MM.1S (cell line): ENCODE data around the gene TANC1.
"Not testable (repeated sequence)": the region's sequence is repeated elsewhere in the genome, so short reads cannot be mapped to it uniquely, and the experiment has no call there.

Experiments used
- CTCF ChIP-seq: fragments of 300-600 bp; sonication (generic); IDR thresholded peaks from 2 replicates; pipeline ENCODE4 v1.5.1; 2016; ENCODE audit warnings: antibody characterized with exemption, low read length, mixed read lengths
- EZH2 ChIP-seq: fragments of 300-600 bp; sonication (generic); optimal IDR thresholded peaks from 2 replicates; pipeline ENCODE3; 2017; ENCODE audit warnings: low read depth, mild to moderate bottlenecking, antibody characterized with exemption, low read length, mixed read lengths
- EZH2phosphoT487 ChIP-seq: fragments of 300-600 bp; sonication (generic); IDR thresholded peaks from 2 replicates; pipeline ENCODE4 v1.6.1; 2018; ENCODE audit warnings: antibody characterized with exemption, low read length

GRCh38 chr2:159140821-159141220, 172.4 kb downstream of the TANC1 start:
- TF ChIP-seq CTCF, EZH2, EZH2phosphoT487: not testable (repeated sequence)
